Small intestine (tissue), 7 donors: Measurements from ENCODE around the gene SKIDA1. TPM values are rescaled to one million over a fixed set of nuclear protein-coding genes. Genes with fewer than 3 reads are reported as not detected.

Experiments used
- DNase-seq, 2 donors: peaks; one replicate each; pipeline versions ENCODE4 v3.0.0 to v3.0.0-alpha.2; 2013
- FAIRE-seq: peaks from 2 replicates; lab custom pipeline; 2012; peaks lifted over from hg19 to GRCh38; lab: Jason Lieb, UNC
- H3K27ac ChIP-seq, 3 donors: one replicate each; pipeline ENCODE4 v1.5.1; 2013; ENCODE audit warnings: low read length in 2 of 3, mild to moderate bottlenecking in 2 of 3, control low read depth in 1 of 3, inconsistent platforms in 1 of 3, low read depth in 1 of 3, moderate library complexity in 1 of 3
- H3K27me3 ChIP-seq, 3 donors: one replicate each; pipeline ENCODE4 v1.6.1; 2013; ENCODE audit warnings: low read length in 3 of 3, inconsistent platforms in 1 of 3; ENCODE audit not compliant: control insufficient read depth in 3 of 3, insufficient read depth in 3 of 3
- H3K36me3 ChIP-seq, 3 donors: one replicate each; pipeline ENCODE4 v1.6.1; 2013; ENCODE audit warnings: low read length in 3 of 3, inconsistent platforms in 1 of 3, low read depth in 1 of 3, mild to moderate bottlenecking in 1 of 3, moderate library complexity in 1 of 3; ENCODE audit not compliant: control insufficient read depth in 3 of 3, insufficient read depth in 2 of 3
- H3K4me1 ChIP-seq, 3 donors: one replicate each; pipeline ENCODE4 v1.6.1; 2013; ENCODE audit warnings: low read length in 2 of 3, inconsistent platforms in 1 of 3, low read depth in 1 of 3, mild to moderate bottlenecking in 1 of 3, moderate library complexity in 1 of 3; ENCODE audit not compliant: control insufficient read depth in 3 of 3, insufficient read depth in 2 of 3
- H3K4me3 ChIP-seq, 3 donors: one replicate each; pipeline ENCODE4 v1.5.1; 2013; ENCODE audit warnings: low read length in 3 of 3, control low read depth in 1 of 3, inconsistent platforms in 1 of 3, low read depth in 1 of 3, mild to moderate bottlenecking in 1 of 3, moderate library complexity in 1 of 3
- H3K9me3 ChIP-seq, 2 donors: one replicate each; pipeline ENCODE4 v1.6.1; 2013; ENCODE audit warnings: low read depth in 1 of 2, low read length in 1 of 2; ENCODE audit not compliant: control insufficient read depth in 2 of 2, insufficient read depth in 1 of 2
- WGBS, 3 donors: extraction: QIAGEN DNeasy Blood & Tissue Kit; methylation state at CpG; one replicate each; pipeline ENCODE4 v1.1.7; 2013; 5-methylcytosine and 5-hydroxymethylcytosine counted together
- polyA plus RNA-seq, 4 donors: library from polyadenylated mRNA; stranded (reverse) in 3 of 4; unstranded in 1 of 4; fragments of 200-250 nt in 3 of 4; fragments of 120-200 nt in 1 of 4; gene quantifications; one replicate each; pipeline versions ENCODE4 v1.2.1 to v1.2.3, GENCODE V29; 2013
- donor health status: healthy with polysubstance abuse.
- donor health status: control.
- donor health status: control.
- donor health status: Bipolar disorder and iron deficiency.
- donor health status: healthy.

SKIDA1 gene
- polyA plus RNA-seq, 4 donors = 0.13 to 1.2 TPM; not detected in 2

GRCh38 chr10:21503542-21503941 lies 21.9 kb downstream of the SKIDA1 start:
- peaks cover 0 to 20% (median 0%) of the 10 kb centered on the region in 3 donors for H3K4me1 ChIP-seq
- 81 to 91% (median 81%) methylated on average over 1 of the region's 1 CpG for WGBS, 3 donors
- H3K27me3 ChIP-seq = peaks cover 4 to 17% (median 11%) of the 10 kb centered on the region in 3 donors
- H3K4me3 ChIP-seq = no peak overlapping the region
- H3K27ac ChIP-seq = no peak overlapping the region
- no peaks in the 10 kb centered on the region for H3K36me3 ChIP-seq
- DNase-seq = no peak
- H3K9me3 ChIP-seq = no peaks in the 10 kb centered on the region
- no peak for FAIRE-seq

GRCh38 chr10:21502348-21502740 lies 23.1 kb downstream of the SKIDA1 start:
- Histone ChIP-seq H3K27me3 (peaks cover 4 to 17% (median 12%) of the 10 kb centered on the region in 3 donors), H3K4me3 (no peak overlapping the region), H3K9me3 (no peaks in the 10 kb centered on the region), H3K27ac (no peak overlapping the region), H3K4me1 (peaks cover 0 to 22% (median 0%) of the 10 kb centered on the region in 3 donors), H3K36me3 (no peaks in the 10 kb centered on the region)
- FAIRE-seq = no peak
- no peak for DNase-seq
- 78 to 96% (median 94%) methylated on average over 3 of the region's 3 CpGs for whole genome bisulfite sequencing, 3 donors

GRCh38 chr10:21501731-21502347 lies 23.6 kb downstream of the SKIDA1 start:
- WGBS, 3 donors = 90 to 92% (median 90%) methylated on average over 2 of the region's 2 CpGs
- no peak for FAIRE-seq
- no peak overlapping the region for H3K27ac ChIP-seq

GRCh38 chr10:21501091-21501490 lies 24.4 kb downstream of the SKIDA1 start:
- peaks cover 0 to 21% (median 0%) of the 10 kb centered on the region in 3 donors for H3K4me1 ChIP-seq
- no peak overlapping the region for H3K4me3 ChIP-seq
- H3K27ac ChIP-seq = no peak overlapping the region
- 90 to 94% (median 93%) methylated on average over 5 of the region's 5 CpGs for WGBS, 3 donors
- H3K27me3 ChIP-seq = peaks cover 7 to 17% (median 14%) of the 10 kb centered on the region in 3 donors
- no peaks in the 10 kb centered on the region for H3K36me3 ChIP-seq
- no peaks in the 10 kb centered on the region for H3K9me3 ChIP-seq
- DNase-seq = no peak
- FAIRE-seq = no peak

More at GRCh38 chr10:21501731-21502347, 23.6 kb downstream of the SKIDA1 start:
- no peaks in the 10 kb centered on the region for H3K9me3 ChIP-seq
- H3K27me3 ChIP-seq = peaks cover 4 to 17% (median 14%) of the 10 kb centered on the region in 3 donors
- no peaks in the 10 kb centered on the region for H3K36me3 ChIP-seq
- H3K4me1 ChIP-seq = peaks cover 0 to 24% (median 0%) of the 10 kb centered on the region in 3 donors
- no peak for DNase-seq
- H3K4me3 ChIP-seq = no peak overlapping the region

- Histone ChIP-seq H3K9me3 (no peaks in the 10 kb centered on the region), H3K4me1 (peaks cover 0 to 15% (median 0%) of the 10 kb centered on the region in 3 donors), H3K27me3 (peaks cover 7 to 16% (median 14%) of the 10 kb centered on the region in 3 donors), H3K27ac (no peak overlapping the region), H3K4me3 (no peak overlapping the region), H3K36me3 (no peaks in the 10 kb centered on the region)
- no peak for DNase-seq
- FAIRE-seq = no peak
- WGBS, 3 donors = 67 to 76% (median 67%) methylated on average over 12 to 14 of the region's 14 CpGs
These were observed 24.9 kb downstream of the SKIDA1 start for GRCh38 chr10:21500578-21500910.

- DNase-seq = peak in 1 of 2 donors; percentile 54
- H3K27ac ChIP-seq = no peak overlapping the region
- H3K4me3 ChIP-seq = peak overlapping the region in 1 of 3 donors; percentile 30
- no peaks in the 10 kb centered on the region for H3K36me3 ChIP-seq
- H3K27me3 ChIP-seq = peaks cover 7 to 15% (median 14%) of the 10 kb centered on the region in 3 donors
- H3K4me1 ChIP-seq = peaks cover 0 to 12% (median 0%) of the 10 kb centered on the region in 3 donors
- 51 to 70% (median 62%) methylated on average over 68 to 72 of the region's 72 CpGs for WGBS, 3 donors
- no peak for FAIRE-seq
- no peaks in the 10 kb centered on the region for H3K9me3 ChIP-seq
These were observed 25.5 kb downstream of the SKIDA1 start for GRCh38 chr10:21499701-21500577.

GRCh38 chr10:21498986-21499385 lies 26.5 kb downstream of the SKIDA1 start:
- FAIRE-seq (no peak), DNase-seq (no peak)
- Histone ChIP-seq H3K27me3 (peaks cover 11 to 19% (median 16%) of the 10 kb centered on the region in 3 donors), H3K4me1 (peaks cover 0 to 12% (median 2%) of the 10 kb centered on the region in 3 donors), H3K9me3 (no peaks in the 10 kb centered on the region), H3K4me3 (no peak overlapping the region), H3K27ac (no peak overlapping the region), H3K36me3 (no peaks in the 10 kb centered on the region)
- 90 to 95% (median 90%) methylated on average over 8 of the region's 8 CpGs for WGBS, 3 donors

- peaks cover 0 to 12% (median 2%) of the 10 kb centered on the region in 3 donors for H3K4me1 ChIP-seq
- WGBS, 3 donors = 53 to 79% (median 65%) methylated on average over 2 of the region's 2 CpGs
- H3K4me3 ChIP-seq = no peak overlapping the region
- peaks cover 11 to 19% (median 16%) of the 10 kb centered on the region in 3 donors for H3K27me3 ChIP-seq
- no peak overlapping the region for H3K27ac ChIP-seq
- DNase-seq = no peak
- H3K36me3 ChIP-seq = no peaks in the 10 kb centered on the region
- H3K9me3 ChIP-seq = no peaks in the 10 kb centered on the region
- FAIRE-seq = no peak
These were observed 27.1 kb downstream of the SKIDA1 start for GRCh38 chr10:21498377-21498776.
